GM18907 (cell line): ENCODE measurements around the gene EPHA8.

Source experiments
- ATAC-seq: cut with Tn5 transposase; IDR thresholded peaks from one replicate; pipeline ENCODE4 v1.9.1; 2021; ENCODE audit warnings: mild to moderate bottlenecking, moderate library complexity; ENCODE audit not compliant: unreplicated experiment

The EPHA8 gene

GRCh38 chr1:22641247-22641646, 78.0 kb downstream of the EPHA8 start:
- ATAC-seq, result no peak

GRCh38 chr1:22641906-22642636, 78.8 kb downstream of the EPHA8 start:
- no peak for ATAC-seq

GRCh38 chr1:22643381-22643780, 80.1 kb downstream of the EPHA8 start, which contains the start of gene C1QC:
Gene C1QC (plus strand): TSS chr1:22643633. CDS start chr1:22644024, 391 bp downstream.
- no peak for ATAC-seq

- ATAC-seq, result no peak
These were observed 80.6 kb downstream of the EPHA8 start for GRCh38 chr1:22643928-22644327.

GRCh38 chr1:22645931-22646330, 82.6 kb downstream of the EPHA8 start:
- no peak for ATAC-seq

GRCh38 chr1:22646384-22646783, 83.1 kb downstream of the EPHA8 start:
- ATAC-seq, result no peak

- ATAC-seq, result no peak
These were observed 86.9 kb downstream of the EPHA8 start for GRCh38 chr1:22650089-22650693.

- ATAC-seq, result no peak
These were observed 88.9 kb downstream of the EPHA8 start for GRCh38 chr1:22651941-22652856.

GRCh38 chr1:22652881-22653316, 89.6 kb downstream of the EPHA8 start, which contains the start of gene C1QB:
Gene C1QB (plus strand): TSS chr1:22653236. CDS start chr1:22659463, 6,227 bp downstream.
- no peak for ATAC-seq
